Left ventricle myocardium inferior (tissue), 1 donor: ENCODE results near the gene PLAU. TPM values are rescaled to one million over a fixed set of nuclear protein-coding genes. Genes with fewer than 3 reads are reported as not detected.
"Not testable (repeated sequence)": the region's sequence is repeated elsewhere in the genome, so short reads cannot be mapped to it uniquely, and the experiment has no call there.

Experiments used
- DNase-seq: peaks from one replicate; pipeline ENCODE4 v3.0.0-alpha.2; 2020
- H3K27ac ChIP-seq: fragments of 200-600 bp; replicated peaks from 2 replicates; pipeline ENCODE4 v1.8.0; 2021
- H3K27me3 ChIP-seq: fragments of 200-600 bp; 2 replicates; pipeline ENCODE4 v1.8.0; 2021; ENCODE audit warnings: low read depth
- H3K36me3 ChIP-seq: fragments of 200-600 bp; 2 replicates; pipeline ENCODE4 v1.8.0; 2021
- H3K4me1 ChIP-seq: fragments of 200-600 bp; 2 replicates; pipeline ENCODE4 v1.8.0; 2021
- H3K4me3 ChIP-seq: fragments of 200-600 bp; 2 replicates; pipeline ENCODE4 v1.8.0; 2021; ENCODE audit warnings: mild to moderate bottlenecking, moderate library complexity
- H3K9me3 ChIP-seq: fragments of 200-600 bp; replicated peaks from 2 replicates; pipeline ENCODE4 v1.8.0; 2021
- CTCF ChIP-seq: fragments of 200-600 bp; IDR thresholded peaks from 2 replicates; pipeline ENCODE4 v1.8.0; 2021; ENCODE audit warnings: antibody characterized with exemption, mild to moderate bottlenecking, borderline replicate concordance
- intact Hi-C: fragments of 100-400 bp; cut with micrococcal nuclease; formaldehyde crosslinking; loops from one replicate; pipeline ENCODE4 v1.11.0; 2022
- total RNA-seq: library from RNA; stranded (reverse); fragmentation: NEBNext Ultra II Directional; extraction: Animal tissue kit (Norgen Biotek cat#: 25700); gene quantifications from one replicate; pipeline ENCODE4 v1.2.1, GENCODE V29; 2021
- donor health status: DM: no; HTN: yes; CAD: no; lungs with severe emphysema.

PLAU gene
- total RNA-seq, 1 donor from 2014 or later = 4.9 TPM

GRCh38 chr10:73964743-73965142 is 53.8 kb downstream of the PLAU start:
- no peak overlapping the region for H3K27ac ChIP-seq
- H3K36me3 ChIP-seq = no peaks in the 10 kb centered on the region
- TF ChIP-seq CTCF = no peak
- H3K9me3 ChIP-seq = no peaks in the 10 kb centered on the region
- H3K4me1 ChIP-seq = peaks cover 36% of the 10 kb centered on the region
- H3K27me3 ChIP-seq = no peaks in the 10 kb centered on the region
- intact Hi-C loops = no loop called here
- no peak for DNase-seq
- no peak overlapping the region for H3K4me3 ChIP-seq

- Histone ChIP-seq H3K4me1 (peaks cover 36% of the 10 kb centered on the region), H3K27ac (peak overlapping the region; percentile 87), H3K4me3 (peak overlapping the region; percentile 34)
- DNase-seq, intact Hi-C loops, H3K36me3 ChIP-seq, H3K27me3 ChIP-seq, H3K9me3 ChIP-seq: not testable (repeated sequence)
Measured at GRCh38 chr10:73965267-73965889, 54.4 kb downstream of the PLAU start.

GRCh38 chr10:73965890-73966768 is 55.2 kb downstream of the PLAU start:
- H3K9me3 ChIP-seq = no peaks in the 10 kb centered on the region
- no peaks in the 10 kb centered on the region for H3K27me3 ChIP-seq
- DNase-seq = peak; percentile 80
- TF ChIP-seq CTCF = no peak
- no peaks in the 10 kb centered on the region for H3K36me3 ChIP-seq
- peak overlapping the region; percentile 87 for H3K27ac ChIP-seq
- H3K4me1 ChIP-seq = peaks cover 36% of the 10 kb centered on the region
- intact Hi-C loops = no loop called here
- peak overlapping the region; percentile 34 for H3K4me3 ChIP-seq

- DNase-seq = no peak
- peak overlapping the region; percentile 34 for H3K4me3 ChIP-seq
- H3K27ac ChIP-seq = peak overlapping the region; percentile 87
- H3K27me3 ChIP-seq = no peaks in the 10 kb centered on the region
- H3K4me1 ChIP-seq = peaks cover 36% of the 10 kb centered on the region
- no peak for TF ChIP-seq CTCF
- intact Hi-C loops = no loop called here
- H3K9me3 ChIP-seq = no peaks in the 10 kb centered on the region
- no peaks in the 10 kb centered on the region for H3K36me3 ChIP-seq
Measured at GRCh38 chr10:73967022-73967429, 56.1 kb downstream of the PLAU start.

Other genes with a start within 250 kb of the PLAU start
- 3.3 TPM for gene AGAP5, start 213.0 kb upstream of the PLAU start, total RNA-seq
- 42.2 TPM for gene SEC24C, start 166.8 kb upstream of the PLAU start, total RNA-seq
- 27.4 TPM for gene CHCHD1, start 129.1 kb upstream of the PLAU start, total RNA-seq
- 46.2 TPM for gene ZSWIM8, start 125.5 kb upstream of the PLAU start, total RNA-seq
- 11.2 TPM for gene NDST2, start 99.5 kb upstream of the PLAU start, total RNA-seq
- 12.5 TPM for gene CAMK2G, start 36.6 kb upstream of the PLAU start, total RNA-seq
- 227 TPM for gene VCL, start 87.0 kb downstream of the PLAU start, total RNA-seq
- 30.6 TPM for gene AP3M1, start 239.7 kb downstream of the PLAU start, total RNA-seq
- 41.3 TPM for gene ADK, start 240.1 kb downstream of the PLAU start, total RNA-seq